C4-2B (cell line): ENCODE data around the gene SLC39A13.

ENCODE experiments used
- CTCF ChIP-seq: fragments of 450-650 bp; conservative IDR thresholded peaks from 2 replicates; pipeline ENCODE4 v1.5.1; 2017; ENCODE audit warnings: mild to moderate bottlenecking
- ZFX ChIP-seq: fragments of 450-650 bp; IDR thresholded peaks from 2 replicates; pipeline ENCODE4 v1.6.1; 2017

- TF ChIP-seq CTCF = no peak
- no peak for TF ChIP-seq ZFX
Measured at GRCh38 chr11:47384498-47384897, 23.9 kb upstream of the SLC39A13 start.
